ENCODE measurements around the gene RBFOX2.

DNA sequence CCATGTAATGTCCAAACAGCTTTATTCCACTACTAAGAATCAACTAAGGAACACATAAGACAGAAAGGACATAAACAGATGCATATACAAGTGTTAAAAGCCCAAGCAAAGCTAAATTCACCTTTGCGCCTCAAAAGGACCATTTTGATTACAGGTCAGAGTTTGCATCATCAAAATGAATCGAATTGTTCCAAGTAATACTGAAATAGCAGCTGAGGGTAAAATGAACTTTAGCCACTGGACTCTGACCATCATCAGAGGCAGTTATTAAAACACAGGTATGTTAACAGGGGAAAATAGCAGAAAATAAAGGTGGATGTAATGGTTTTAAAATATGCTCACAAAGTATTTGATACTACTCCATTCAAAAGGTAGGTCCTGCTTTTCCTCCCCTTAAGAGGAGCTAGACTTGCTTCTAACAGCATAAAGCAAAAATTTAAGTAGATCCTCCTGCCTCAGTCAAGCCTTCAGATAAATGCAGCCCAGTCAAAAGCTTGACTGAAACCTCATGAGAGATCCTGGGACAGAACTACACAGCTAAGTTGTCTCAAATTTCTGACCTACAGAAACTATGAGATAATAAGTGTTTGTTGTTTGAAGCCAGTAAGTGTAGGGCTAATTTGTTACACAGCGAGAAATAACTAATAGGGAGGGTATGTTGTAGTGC is 35.4 kb downstream of the RBFOX2 start:
- no peak for TF ChIP-seq CTCF (conservative IDR thresholded peaks at IDR 0.05 in 1 of 2, IDR thresholded peaks at IDR 0.05 in 1 of 2; ENCODE audit: low read depth in 1 of 2, low read length in 2 of 2)
- TF ChIP-seq EZH2 (IDR thresholded peaks at IDR 0.05; ENCODE audit: low read length, missing control alignments): no peak

Data from fibroblast of lung (primary cell).